GM19023 (cell line): ENCODE data around the gene CDHR4.
A peak's percentile ranks its signal among the peaks of the same experiment; 100 is the strongest.
"Not testable (repeated sequence)": the region's sequence is repeated elsewhere in the genome, so short reads cannot be mapped to it uniquely, and the experiment has no call there.

Source experiments
- ATAC-seq: cut with Tn5 transposase; IDR thresholded peaks from one replicate; pipeline ENCODE4 v1.9.1; 2021; ENCODE audit warnings: mild to moderate bottlenecking, moderate library complexity; ENCODE audit not compliant: unreplicated experiment

CDHR4 gene

DNA sequence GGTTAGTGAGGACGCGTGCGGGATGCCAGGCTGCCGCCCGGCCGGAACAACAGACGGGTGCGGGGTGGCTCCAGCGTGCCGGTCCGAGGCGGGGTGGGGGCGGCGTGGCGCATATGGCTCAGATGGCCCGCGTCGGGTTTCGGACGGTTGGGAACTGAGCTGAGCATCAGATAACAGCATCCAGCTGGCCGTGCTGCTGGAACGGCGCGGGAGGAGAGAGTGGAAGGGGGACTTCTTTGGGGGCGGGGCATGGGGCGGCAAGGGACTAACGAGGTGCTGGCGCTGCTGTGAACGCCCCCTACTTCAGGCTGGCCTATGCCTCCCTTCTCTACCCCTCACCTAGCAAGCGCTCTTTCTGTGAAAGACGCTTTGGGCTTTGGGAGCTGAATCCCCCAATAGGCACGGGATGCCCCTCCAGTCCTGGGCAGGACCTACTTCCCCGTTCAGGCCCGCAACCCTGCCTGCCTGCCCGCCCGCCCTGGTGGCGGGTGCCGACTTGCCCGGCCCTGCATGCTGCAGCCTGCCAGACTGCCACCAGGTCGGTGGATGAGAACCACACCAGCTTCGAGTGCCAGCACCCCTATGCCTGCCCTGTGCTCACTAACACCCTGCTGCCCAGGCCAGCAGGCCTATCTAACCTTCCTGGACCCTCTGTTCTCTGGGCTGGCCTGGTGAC lies 3.9 kb upstream of the CDHR4 start:
- peak; percentile 5 for ATAC-seq

GRCh38 chr3:49802719-49803464 lies 3.2 kb upstream of the CDHR4 start, which contains the start of gene INKA1:
INKA1 (plus strand) TSS chr3:49803261; CDS start chr3:49803393, 132 bp downstream.
- ATAC-seq: peak; percentile 69

DNA sequence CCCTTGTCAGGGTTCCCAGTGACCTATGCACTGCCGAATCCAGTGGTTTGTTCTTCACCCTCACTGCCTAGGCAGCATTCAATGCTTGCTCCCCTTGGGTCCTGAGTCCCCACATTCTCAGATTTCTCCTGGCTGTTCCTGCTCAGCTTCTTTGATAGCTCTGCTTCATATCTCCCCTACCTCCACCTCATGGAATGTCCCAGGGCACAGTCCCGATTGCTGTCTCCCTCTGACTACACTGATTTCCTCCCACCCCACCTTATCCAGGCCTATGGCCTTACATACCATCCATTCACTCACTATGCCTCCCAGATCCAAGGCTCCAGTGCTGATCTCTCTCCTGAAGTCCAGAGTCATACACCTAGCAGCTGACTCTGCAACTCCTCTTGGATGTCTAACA lies 1.5 kb upstream of the CDHR4 start:
- ATAC-seq: no peak

GRCh38 chr3:49799105-49799504 lies 568 bp downstream of the CDHR4 start:
- no peak for ATAC-seq

DNA sequence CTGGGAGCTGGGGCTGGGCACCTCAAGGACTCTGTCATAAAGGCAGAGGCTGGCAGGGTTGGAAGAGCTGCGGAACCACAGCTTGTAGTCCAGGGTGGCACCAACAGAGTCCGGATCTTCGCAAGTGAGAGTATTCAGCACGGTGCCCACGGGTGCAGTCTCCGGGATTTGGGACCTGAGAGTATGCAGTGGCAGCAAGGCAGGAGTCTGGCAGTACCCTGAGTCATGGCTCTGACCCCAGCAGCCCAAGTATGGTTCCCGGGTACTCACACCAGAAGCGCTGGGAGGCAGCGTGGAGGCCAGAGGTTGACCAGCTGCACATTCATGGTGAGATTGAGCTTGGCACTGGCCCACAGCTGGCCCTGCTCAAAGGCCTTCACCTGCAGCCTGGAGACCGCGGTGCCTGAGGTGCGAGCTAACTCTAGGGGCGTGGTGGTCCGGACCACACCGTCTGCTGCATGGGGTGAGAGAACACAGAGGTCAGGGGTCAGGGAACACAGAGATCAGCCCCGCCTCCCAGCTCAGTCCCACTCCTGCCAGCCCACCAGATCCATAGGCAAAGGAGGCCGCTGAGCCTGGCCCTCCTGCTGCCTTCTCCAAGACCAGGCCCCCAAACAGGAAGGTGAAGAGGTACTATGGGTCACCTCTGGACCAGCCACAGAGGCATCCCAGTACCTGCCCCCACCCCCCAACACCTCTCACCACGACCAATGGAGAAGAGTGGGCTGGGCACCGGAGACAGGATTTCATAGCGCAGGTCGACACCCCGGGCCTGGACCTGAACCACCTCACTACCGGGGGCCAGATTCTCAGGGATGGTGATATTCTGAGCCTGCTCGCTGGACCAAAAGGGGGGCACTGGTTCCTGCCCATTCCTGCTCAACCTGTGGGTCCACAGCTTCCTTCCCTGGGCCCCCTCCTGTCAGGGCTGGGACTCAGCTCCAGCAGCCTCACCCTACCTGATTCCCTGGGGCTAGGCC lies 4.5 kb downstream of the CDHR4 start:
- no peak for ATAC-seq

- no peak for ATAC-seq
Observed at GRCh38 chr3:49794431-49794830, 5.2 kb downstream of the CDHR4 start.

- no peak for ATAC-seq
Observed at GRCh38 chr3:49793486-49794085, 6.1 kb downstream of the CDHR4 start.

DNA sequence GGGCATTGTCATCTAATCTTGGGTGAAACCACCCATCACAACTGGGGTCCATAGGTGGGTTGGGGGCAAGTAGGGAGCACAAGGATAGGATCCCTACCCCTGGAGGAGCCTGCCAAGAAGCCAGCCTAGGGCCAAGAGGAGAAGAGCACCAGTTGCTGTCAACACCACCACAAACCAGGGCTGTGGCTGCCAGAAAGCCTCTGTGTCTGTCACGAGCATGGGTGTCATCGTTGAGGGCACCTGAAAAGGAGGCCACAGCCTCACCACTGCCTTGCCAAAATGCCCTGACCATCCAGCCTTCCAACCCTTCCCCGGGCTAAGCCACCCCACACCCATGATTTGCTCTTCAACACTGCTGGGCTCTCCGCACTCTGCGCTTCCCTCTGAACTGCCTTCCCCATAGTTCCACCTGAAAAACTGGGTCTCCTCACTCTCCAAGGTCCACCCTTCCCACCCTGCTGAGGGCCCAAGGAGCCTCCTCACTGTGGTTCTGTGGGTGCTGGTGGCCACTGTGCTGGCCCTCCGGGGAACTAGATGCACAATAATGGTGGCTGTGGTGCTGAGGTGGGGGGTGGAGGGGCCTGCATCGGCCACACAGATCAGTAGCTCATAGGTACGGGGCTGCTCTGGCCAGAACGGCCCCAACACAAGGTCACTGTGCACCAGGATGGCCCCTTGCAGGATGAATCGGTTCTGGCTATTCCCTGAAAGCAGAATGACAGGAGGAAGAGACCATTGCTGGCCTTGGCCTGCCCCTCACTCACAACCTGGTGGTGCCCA lies 7.1 kb downstream of the CDHR4 start:
- ATAC-seq: no peak

- ATAC-seq: no peak
Observed at GRCh38 chr3:49791571-49791970, 8.1 kb downstream of the CDHR4 start.

- no peak for ATAC-seq
Observed at GRCh38 chr3:49790626-49791411, 8.9 kb downstream of the CDHR4 start.

DNA sequence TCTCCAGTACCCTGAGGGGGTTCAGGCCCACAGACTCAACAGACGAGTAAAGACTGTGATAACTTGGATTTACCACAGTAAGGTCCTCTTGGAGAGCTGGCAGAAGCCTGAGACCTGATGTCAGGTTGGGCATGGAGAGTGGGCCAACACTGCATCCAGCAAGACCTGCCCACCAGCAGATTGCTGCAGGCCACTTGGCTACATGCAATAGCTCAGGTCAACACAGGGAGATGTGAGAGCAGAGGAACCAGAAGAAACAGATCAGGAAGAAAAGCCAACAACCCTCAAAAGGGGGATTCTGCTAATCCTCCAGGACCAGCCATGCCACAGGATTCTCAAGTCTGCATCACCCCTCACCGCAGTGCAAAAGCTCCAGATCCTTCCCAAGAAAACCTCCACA lies 11.6 kb downstream of the CDHR4 start:
- ATAC-seq: no peak

DNA sequence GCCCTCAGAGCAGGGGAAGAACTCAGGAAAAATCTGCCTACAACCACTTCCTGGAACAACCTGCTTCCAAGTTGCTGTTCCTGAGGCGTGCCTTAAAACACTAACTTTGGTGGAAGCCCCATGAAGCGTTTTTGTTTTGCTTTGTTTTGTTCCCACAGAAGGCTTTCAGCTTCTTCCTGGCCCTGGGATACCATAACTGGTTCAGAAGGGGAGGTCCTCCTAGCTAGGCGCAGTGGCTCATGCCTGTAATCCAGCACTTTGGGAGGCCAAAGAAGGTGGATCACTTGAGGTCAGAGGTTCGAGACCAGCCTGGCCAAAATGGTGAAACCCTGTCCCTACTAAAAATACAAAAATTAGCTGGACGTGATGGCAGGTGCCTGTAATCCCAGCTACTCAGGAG lies 12.1 kb downstream of the CDHR4 start:
- no peak for ATAC-seq

DNA sequence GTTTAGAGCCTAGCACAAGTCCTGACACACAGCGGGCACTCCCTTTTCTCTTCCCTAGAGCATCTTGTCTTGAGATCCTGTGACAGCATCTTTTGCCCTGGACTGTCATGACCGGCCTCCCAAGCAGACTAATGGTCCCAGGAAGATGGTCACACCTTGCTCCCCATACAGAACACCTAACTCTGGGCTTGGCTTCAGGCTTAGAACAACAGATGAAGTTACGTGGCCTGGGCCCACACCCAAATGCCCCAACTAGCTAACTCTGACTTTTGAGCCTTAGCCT lies 12.6 kb downstream of the CDHR4 start:
- no peak for ATAC-seq

- peak; percentile 98 for ATAC-seq
Observed at GRCh38 chr3:49786357-49787181, 13.1 kb downstream of the CDHR4 start, which contains the start of gene IP6K1. IP6K1 (minus strand) TSS chr3:49786542; CDS start chr3:49748040, 38,502 bp downstream.

DNA sequence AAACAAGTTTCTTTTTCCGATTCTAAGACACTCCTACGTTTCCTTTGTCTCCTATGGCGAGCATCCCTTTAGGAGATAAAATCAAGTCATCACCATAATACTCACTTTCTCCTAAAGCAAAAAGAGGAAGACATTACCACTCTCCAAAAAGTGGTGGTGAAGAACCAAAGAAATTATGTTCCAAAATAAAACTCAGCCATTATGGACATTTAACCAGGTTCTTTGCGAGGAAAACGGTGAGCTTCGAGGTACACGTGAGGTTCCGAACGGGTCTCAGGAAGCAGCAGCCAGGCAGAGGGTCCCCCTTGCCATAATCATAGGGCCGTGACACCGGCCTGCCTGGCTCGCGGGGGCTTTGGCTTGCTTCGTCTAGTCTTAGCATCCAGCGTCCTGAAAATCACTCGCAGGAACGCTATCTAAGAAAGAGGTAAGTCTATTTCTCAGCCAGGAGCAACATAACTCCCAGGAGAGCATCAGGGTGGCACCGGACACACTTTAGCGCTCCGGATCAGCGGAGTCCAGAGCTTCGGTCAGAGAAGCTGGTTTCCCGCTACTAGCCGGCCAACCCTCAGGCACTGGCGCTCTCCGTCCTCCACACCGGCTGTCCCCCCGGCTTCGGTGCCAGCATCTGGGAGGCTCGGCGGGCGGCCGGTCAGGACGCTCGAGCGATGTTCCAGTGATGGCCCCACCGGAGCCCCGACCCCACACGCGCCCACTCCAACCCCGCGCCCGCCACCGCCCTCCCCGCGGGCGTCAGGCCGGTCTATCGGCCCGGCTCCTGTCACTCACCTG lies 13.9 kb downstream of the CDHR4 start:
- ATAC-seq: peak; percentile 39

DNA sequence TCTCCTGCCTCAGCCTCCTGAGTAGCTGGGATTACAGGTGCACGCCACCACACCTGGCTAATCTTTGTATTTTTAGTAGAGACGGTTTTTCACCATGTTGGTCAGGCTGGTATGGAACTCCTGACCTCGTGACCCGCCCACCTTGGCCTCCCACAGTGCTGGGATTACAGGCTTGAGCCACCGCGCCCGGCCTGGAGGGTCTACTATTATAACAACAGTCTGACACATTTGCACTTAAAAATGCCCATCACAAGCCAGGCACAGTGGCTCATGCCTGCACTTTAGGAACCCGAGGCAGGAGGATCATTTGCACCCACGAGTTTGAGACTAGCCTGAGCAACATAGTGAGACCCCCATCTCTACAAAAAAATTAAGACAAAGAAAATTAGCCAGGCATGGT lies 17.4 kb downstream of the CDHR4 start:
- not testable (repeated sequence) for ATAC-seq

DNA sequence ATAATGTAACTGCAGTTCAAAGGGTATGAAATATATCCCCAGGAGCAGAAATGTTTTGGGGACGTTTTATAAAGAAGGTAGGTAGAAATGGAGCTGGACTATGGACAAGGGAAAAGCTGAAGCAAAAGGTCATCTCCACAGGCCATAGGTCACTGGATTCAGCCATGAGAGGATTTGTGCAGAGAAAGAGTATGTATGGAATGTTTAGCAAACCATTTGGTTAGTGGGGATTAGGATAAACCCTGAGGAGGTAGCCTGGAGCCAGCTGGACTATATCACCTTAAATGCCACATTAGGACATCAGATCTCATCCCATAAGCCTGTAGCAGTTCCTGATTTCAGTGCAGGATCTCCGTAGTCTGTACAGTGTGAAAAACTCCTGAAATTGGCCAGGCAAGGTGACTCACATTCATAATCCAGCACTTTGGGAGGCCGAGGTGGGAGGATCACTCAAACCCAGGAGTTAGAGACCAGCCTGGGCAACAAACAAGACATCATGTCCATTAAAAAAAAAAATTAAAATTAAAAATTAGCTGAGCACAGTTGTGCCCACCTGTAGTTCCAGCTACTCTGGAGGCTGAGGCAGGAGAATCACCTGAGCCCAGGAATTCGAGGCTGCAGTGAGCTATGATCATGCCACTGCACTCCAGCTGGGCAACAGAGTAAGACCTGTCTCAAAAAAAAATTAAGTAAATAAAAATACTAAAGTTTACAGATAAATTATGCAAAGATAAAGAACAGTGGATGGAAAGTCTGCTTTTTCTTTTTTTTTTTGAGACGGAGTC lies 18.1 kb downstream of the CDHR4 start:
- no peak for ATAC-seq
